Liver (tissue), 9 donors: Measurements from ENCODE around the gene INPP5B. TPM values are rescaled to one million over a fixed set of nuclear protein-coding genes. Genes with fewer than 3 reads are reported as not detected.

Source experiments
- DNase-seq: peaks from one replicate; pipeline ENCODE4 v3.0.0-alpha.2; 2017; ENCODE audit warnings: low spot score
- H3K27ac ChIP-seq, 2 donors: one replicate each; pipeline ENCODE4 v1.7.0; 2013; ENCODE audit warnings: inconsistent platforms in 2 of 2, low read length in 2 of 2, control low read depth in 1 of 2, low read depth in 1 of 2, mild to moderate bottlenecking in 1 of 2
- H3K27me3 ChIP-seq, 4 donors: one replicate each; pipeline versions ENCODE4 v1.6.1 to v1.7.0; 2013; ENCODE audit warnings: low read length in 3 of 4, inconsistent platforms in 1 of 4, mild to moderate bottlenecking in 1 of 4, moderate library complexity in 1 of 4; ENCODE audit not compliant: control insufficient read depth in 4 of 4, insufficient read depth in 4 of 4
- H3K36me3 ChIP-seq, 4 donors: one replicate each; pipeline versions ENCODE4 v1.6.1 to v1.7.0; 2013; ENCODE audit warnings: low read length in 3 of 4, mild to moderate bottlenecking in 3 of 4, low read depth in 1 of 4, moderate library complexity in 1 of 4; ENCODE audit not compliant: control insufficient read depth in 4 of 4, insufficient read depth in 3 of 4
- H3K4me1 ChIP-seq, 4 donors: one replicate each; pipeline versions ENCODE4 v1.6.1 to v1.7.0; 2013; ENCODE audit warnings: low read length in 3 of 4, mild to moderate bottlenecking in 3 of 4, moderate library complexity in 1 of 4; ENCODE audit not compliant: control insufficient read depth in 4 of 4, insufficient read depth in 4 of 4
- H3K4me3 ChIP-seq, 3 donors: one replicate each; pipeline versions ENCODE4 v1.6.1 to v1.7.0; 2013; ENCODE audit warnings: low read length in 3 of 3, control low read depth in 1 of 3, low read depth in 1 of 3, mild to moderate bottlenecking in 1 of 3
- H3K9ac ChIP-seq, 2 donors: one replicate each; pipeline ENCODE4 v1.7.0; 2013; ENCODE audit warnings: low read length in 2 of 2, mild to moderate bottlenecking in 2 of 2, moderate library complexity in 2 of 2, control low read depth in 1 of 2, low read depth in 1 of 2
- H3K9me3 ChIP-seq, 4 donors: one replicate each; pipeline versions ENCODE4 v1.6.1 to v1.7.0; 2013; ENCODE audit warnings: low read length in 3 of 4; ENCODE audit not compliant: control insufficient read depth in 4 of 4
- EGR1 ChIP-seq, 2 donors: IDR thresholded peaks; 2 replicates each; pipeline ENCODE4 v1.6.1; 2016 to 2018; ENCODE audit warnings: antibody characterized with exemption in 2 of 2, low read depth in 2 of 2
- FOXA2 ChIP-seq: IDR thresholded peaks from 2 replicates; pipeline ENCODE4 v1.6.1; 2016; ENCODE audit warnings: antibody characterized with exemption
- GABPA ChIP-seq, 2 donors: IDR thresholded peaks in 1 of 2; conservative IDR thresholded peaks in 1 of 2; 2 replicates each; pipeline ENCODE4 v1.6.1; 2016; ENCODE audit warnings: antibody characterized with exemption in 2 of 2, mild to moderate bottlenecking in 1 of 2, moderate library complexity in 1 of 2
- HNF4G ChIP-seq: IDR thresholded peaks from 2 replicates; pipeline ENCODE4 v1.6.1; 2016; ENCODE audit warnings: antibody characterized with exemption
- NR2F2 ChIP-seq: IDR thresholded peaks from 2 replicates; pipeline ENCODE4 v1.6.1; 2016; ENCODE audit warnings: antibody characterized with exemption
- RAD21 ChIP-seq, 2 donors: IDR thresholded peaks; 2 replicates each; pipeline ENCODE4 v1.6.1; 2016; ENCODE audit warnings: antibody characterized with exemption in 2 of 2, mild to moderate bottlenecking in 2 of 2
- SP1 ChIP-seq: IDR thresholded peaks from 2 replicates; pipeline ENCODE4 v1.6.1; 2018; ENCODE audit warnings: antibody characterized with exemption, mild to moderate bottlenecking
- WGBS: extraction: QIAGEN DNeasy Blood & Tissue Kit; methylation state at CpG from one replicate; pipeline ENCODE4 v1.1.7; 2013; 5-methylcytosine and 5-hydroxymethylcytosine counted together
- polyA plus RNA-seq, 2 donors: library from polyadenylated mRNA; stranded (reverse) in 1 of 2; unstranded in 1 of 2; fragments of 200-250 nt in 1 of 2; fragments of >200 nt in 1 of 2; fragmentation: Nextera tagmentation in 1 of 2; extraction: Ambion mirVana in 1 of 2; gene quantifications; one replicate each; pipeline versions ENCODE4 v1.2.1 to v1.2.3, GENCODE V29; 2013 to 2015
- total RNA-seq, 2 donors: library from RNA; depleted of rRNA; stranded (reverse); fragments of >200 nt; gene quantifications; one replicate each; pipeline ENCODE4 v1.2.3, GENCODE V29; 2014
- TF ChIP-seq, protein P1 (sequence below): fragments of 150-350 bp; IDR thresholded peaks from 2 replicates; pipeline ENCODE4 v1.5.1; 2017; ENCODE audit warnings: improper control_type of control experiment, low read depth, low read length; ENCODE audit not compliant: missing input control
- TF ChIP-seq, protein P2 (sequence below): IDR thresholded peaks from 2 replicates; pipeline ENCODE4 v1.6.1; 2016; ENCODE audit warnings: antibody characterized with exemption
- TF ChIP-seq, protein P3 (sequence below): IDR thresholded peaks from 2 replicates; pipeline ENCODE4 v1.6.1; 2016; ENCODE audit warnings: antibody characterized with exemption
- TF ChIP-seq, protein P4 (sequence below): IDR thresholded peaks from 2 replicates; pipeline ENCODE4 v1.6.1; 2016; ENCODE audit warnings: antibody characterized with exemption, mild to moderate bottlenecking
- donor health status: healthy.
- donor health status: healthy.
- donor health status: healthy.
- donor health status: healthy.
- donor health status: healthy.

INPP5B gene
- total and polyA plus RNA-seq, 4 donors, result 5.0 to 30.9 (median 13.6) TPM

DNA sequence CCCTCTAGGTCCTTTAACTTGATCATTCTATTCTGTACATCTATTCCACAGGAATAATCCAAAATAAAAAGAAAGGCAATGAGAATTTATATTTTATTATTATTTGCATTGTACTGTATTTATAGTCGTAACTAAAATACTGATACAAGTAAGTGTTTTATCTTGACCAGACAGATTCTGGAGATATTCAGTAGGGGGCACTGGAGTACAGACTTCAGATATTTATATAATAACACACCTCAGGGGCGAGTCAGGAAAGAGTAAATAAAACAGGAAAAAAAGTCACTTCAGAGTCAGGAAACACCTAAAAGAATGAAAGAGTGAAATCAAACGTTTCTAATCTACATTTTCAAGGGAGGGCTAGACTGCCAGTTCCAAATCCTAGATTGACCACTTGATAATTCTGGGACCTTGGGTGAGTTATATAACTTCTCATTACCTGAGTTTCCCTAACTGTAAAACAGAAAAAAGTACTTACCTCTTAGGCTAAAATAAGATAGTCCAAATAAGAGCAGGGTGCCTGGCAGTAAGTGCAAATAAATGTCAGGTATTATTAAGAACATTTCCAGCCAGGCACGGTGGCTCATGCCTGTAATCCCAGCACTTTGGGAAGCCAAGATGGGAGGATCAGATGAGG, 56.4 kb downstream of the INPP5B start:
- TF ChIP-seq RAD21 (IDR thresholded peaks at IDR 0.05) (peak; percentile 75 to 79), EGR1 (IDR thresholded peaks at IDR 0.05; ENCODE audit: low read depth in 2 of 2) (no peak)
- TF ChIP-seq, protein P1, sequence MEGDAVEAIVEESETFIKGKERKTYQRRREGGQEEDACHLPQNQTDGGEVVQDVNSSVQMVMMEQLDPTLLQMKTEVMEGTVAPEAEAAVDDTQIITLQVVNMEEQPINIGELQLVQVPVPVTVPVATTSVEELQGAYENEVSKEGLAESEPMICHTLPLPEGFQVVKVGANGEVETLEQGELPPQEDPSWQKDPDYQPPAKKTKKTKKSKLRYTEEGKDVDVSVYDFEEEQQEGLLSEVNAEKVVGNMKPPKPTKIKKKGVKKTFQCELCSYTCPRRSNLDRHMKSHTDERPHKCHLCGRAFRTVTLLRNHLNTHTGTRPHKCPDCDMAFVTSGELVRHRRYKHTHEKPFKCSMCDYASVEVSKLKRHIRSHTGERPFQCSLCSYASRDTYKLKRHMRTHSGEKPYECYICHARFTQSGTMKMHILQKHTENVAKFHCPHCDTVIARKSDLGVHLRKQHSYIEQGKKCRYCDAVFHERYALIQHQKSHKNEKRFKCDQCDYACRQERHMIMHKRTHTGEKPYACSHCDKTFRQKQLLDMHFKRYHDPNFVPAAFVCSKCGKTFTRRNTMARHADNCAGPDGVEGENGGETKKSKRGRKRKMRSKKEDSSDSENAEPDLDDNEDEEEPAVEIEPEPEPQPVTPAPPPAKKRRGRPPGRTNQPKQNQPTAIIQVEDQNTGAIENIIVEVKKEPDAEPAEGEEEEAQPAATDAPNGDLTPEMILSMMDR, result peak; percentile 53
- 22% methylated on average over 4 of the region's 4 CpGs for WGBS
- Histone ChIP-seq H3K27ac (no peak overlapping the region), H3K27me3 (no peaks in the 10 kb centered on the region), H3K4me3 (no peak overlapping the region), H3K4me1 (peaks cover 0 to 4% (median 0%) of the 10 kb centered on the region in 4 donors), H3K9ac (no peak overlapping the region), H3K36me3 (peaks cover 7 to 41% (median 38%) of the 10 kb centered on the region in 4 donors), H3K9me3 (no peaks in the 10 kb centered on the region)
- DNase-seq, result no peak

DNA sequence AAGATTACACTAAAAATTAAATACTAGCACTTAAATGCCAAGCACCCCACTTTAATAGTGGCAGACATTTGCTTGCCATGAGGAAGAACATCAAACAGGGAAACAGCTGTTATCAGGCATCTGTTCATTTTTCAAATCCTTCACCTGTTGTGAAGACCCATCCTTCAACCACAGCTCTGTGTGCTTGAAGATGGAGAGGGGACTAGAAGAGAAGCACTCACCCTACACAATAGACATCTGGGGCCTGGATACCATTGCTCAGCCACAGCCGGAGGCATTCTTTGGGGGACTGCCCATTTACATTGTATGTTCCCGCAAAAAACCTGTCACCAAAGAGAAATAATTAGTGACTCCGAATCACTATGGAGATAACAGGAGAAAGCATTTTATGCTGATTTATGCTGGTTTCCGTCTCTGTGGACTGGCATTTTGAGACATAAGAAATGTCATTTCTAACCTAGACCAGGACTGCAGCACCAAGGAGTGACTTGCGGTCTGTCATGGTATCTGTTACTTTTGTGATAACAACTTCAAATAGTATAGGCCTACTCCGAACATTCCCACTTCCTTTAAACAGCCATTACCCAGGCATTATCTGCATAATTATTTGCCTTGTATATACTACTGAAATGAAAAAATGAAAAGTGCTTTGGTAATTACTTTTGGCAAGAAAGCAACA, 58.7 kb downstream of the INPP5B start:
- WGBS, result 76% methylated on average over 6 of the region's 6 CpGs

DNA sequence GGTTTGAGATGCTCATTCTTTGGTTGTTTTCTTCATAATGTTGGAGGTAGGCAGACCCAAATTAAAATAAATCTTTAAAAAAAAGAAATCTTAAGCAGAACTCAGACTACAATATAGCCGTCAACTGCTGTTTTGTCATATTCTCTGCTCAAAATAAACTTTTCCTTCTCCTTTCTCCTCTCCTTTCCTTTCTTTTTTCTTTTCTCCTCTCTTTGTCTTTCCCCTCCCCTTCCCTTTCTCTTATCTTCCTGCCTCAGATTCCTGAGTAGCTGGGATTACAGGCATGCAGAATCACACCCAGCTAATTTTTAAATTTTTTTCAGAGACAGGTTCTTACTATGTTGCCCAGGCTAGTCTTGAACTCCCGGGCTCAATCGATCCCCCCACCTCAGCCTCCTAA, 62.7 kb downstream of the INPP5B start:
- H3K9me3 ChIP-seq, result no peaks in the 10 kb centered on the region
- WGBS, result 97% methylated on average over 3 of the region's 3 CpGs
- no peak overlapping the region for H3K27ac ChIP-seq
- H3K4me3 ChIP-seq, result no peak overlapping the region
- TF ChIP-seq NR2F2 (no peak), FOXA2 (no peak), HNF4G (no peak)
- TF ChIP-seq, protein P2, sequence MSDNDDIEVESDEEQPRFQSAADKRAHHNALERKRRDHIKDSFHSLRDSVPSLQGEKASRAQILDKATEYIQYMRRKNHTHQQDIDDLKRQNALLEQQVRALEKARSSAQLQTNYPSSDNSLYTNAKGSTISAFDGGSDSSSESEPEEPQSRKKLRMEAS, result no peak
- TF ChIP-seq, protein P3, sequence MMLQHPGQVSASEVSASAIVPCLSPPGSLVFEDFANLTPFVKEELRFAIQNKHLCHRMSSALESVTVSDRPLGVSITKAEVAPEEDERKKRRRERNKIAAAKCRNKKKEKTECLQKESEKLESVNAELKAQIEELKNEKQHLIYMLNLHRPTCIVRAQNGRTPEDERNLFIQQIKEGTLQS, result no peak
- no peaks in the 10 kb centered on the region for H3K4me1 ChIP-seq
- DNase-seq, result no peak
- no peaks in the 10 kb centered on the region for H3K27me3 ChIP-seq
- H3K36me3 ChIP-seq, result peaks cover 19 to 80% (median 69%) of the 10 kb centered on the region in 4 donors
- no peak overlapping the region for H3K9ac ChIP-seq

More for the DNA sequence above, 58.7 kb downstream of the INPP5B start:
- TF ChIP-seq NR2F2 (no peak), EGR1 (IDR thresholded peaks at IDR 0.05; ENCODE audit: low read depth in 2 of 2) (no peak)
- TF ChIP-seq, protein P3, result no peak
- Histone ChIP-seq H3K36me3 (peaks cover 10 to 54% (median 49%) of the 10 kb centered on the region in 4 donors), H3K9me3 (no peaks in the 10 kb centered on the region), H3K27me3 (no peaks in the 10 kb centered on the region), H3K4me1 (peaks cover 0 to 4% (median 0%) of the 10 kb centered on the region in 4 donors), H3K9ac (no peak overlapping the region), H3K27ac (no peak overlapping the region), H3K4me3 (no peak overlapping the region)
- DNase-seq, result no peak

DNA sequence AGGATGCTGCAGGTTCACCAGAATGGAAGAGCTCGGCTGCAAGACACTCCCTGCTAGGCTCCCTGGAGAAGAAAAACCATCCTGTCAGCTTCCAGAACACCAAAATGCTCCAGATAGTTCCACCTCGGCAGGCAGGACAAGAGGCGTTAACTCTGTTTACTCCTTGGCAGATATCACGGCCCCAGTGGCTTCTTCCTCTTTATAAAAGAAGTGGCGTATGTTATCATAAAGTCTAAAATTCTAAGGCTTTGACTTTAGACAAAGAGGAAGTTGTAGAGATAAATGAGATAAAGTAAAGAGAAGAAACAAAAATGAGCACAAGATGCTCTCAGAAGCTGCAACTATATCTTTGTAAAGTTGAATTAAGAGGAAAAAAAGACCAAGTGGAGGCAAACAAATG, 63.2 kb downstream of the INPP5B start:
- no peak for DNase-seq
- WGBS, result 67% methylated on average over 5 of the region's 5 CpGs
- no peaks in the 10 kb centered on the region for H3K4me1 ChIP-seq
- H3K27me3 ChIP-seq, result no peaks in the 10 kb centered on the region
- no peak overlapping the region for H3K27ac ChIP-seq
- no peak overlapping the region for H3K4me3 ChIP-seq
- no peaks in the 10 kb centered on the region for H3K9me3 ChIP-seq
- H3K36me3 ChIP-seq, result peaks cover 18 to 75% (median 65%) of the 10 kb centered on the region in 4 donors
- H3K9ac ChIP-seq, result no peak overlapping the region
- TF ChIP-seq FOXA2, result no peak
- TF ChIP-seq, protein P4, sequence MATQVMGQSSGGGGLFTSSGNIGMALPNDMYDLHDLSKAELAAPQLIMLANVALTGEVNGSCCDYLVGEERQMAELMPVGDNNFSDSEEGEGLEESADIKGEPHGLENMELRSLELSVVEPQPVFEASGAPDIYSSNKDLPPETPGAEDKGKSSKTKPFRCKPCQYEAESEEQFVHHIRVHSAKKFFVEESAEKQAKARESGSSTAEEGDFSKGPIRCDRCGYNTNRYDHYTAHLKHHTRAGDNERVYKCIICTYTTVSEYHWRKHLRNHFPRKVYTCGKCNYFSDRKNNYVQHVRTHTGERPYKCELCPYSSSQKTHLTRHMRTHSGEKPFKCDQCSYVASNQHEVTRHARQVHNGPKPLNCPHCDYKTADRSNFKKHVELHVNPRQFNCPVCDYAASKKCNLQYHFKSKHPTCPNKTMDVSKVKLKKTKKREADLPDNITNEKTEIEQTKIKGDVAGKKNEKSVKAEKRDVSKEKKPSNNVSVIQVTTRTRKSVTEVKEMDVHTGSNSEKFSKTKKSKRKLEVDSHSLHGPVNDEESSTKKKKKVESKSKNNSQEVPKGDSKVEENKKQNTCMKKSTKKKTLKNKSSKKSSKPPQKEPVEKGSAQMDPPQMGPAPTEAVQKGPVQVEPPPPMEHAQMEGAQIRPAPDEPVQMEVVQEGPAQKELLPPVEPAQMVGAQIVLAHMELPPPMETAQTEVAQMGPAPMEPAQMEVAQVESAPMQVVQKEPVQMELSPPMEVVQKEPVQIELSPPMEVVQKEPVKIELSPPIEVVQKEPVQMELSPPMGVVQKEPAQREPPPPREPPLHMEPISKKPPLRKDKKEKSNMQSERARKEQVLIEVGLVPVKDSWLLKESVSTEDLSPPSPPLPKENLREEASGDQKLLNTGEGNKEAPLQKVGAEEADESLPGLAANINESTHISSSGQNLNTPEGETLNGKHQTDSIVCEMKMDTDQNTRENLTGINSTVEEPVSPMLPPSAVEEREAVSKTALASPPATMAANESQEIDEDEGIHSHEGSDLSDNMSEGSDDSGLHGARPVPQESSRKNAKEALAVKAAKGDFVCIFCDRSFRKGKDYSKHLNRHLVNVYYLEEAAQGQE, result no peak
- TF ChIP-seq RAD21 (IDR thresholded peaks at IDR 0.05), result no peak
- no peak for TF ChIP-seq SP1
- no peak for TF ChIP-seq GABPA (IDR thresholded peaks at IDR 0.05 in 1 of 2, conservative IDR thresholded peaks at IDR 0.05 in 1 of 2)
- TF ChIP-seq, protein P2, result no peak
- TF ChIP-seq, protein P3, result no peak
